22Rv1 (cell line): ENCODE results near the gene SFTPA2.
"Not testable (repeated sequence)": the region's sequence is repeated elsewhere in the genome, so short reads cannot be mapped to it uniquely, and the experiment has no call there.

ENCODE experiments used
- ZFX ChIP-seq: fragments of 450-650 bp; IDR thresholded peaks from 2 replicates; pipeline ENCODE4 v1.6.1; 2017; ENCODE audit warnings: antibody characterized with exemption, borderline replicate concordance
- TF ChIP-seq, protein P1 (sequence below): fragments of 450-650 bp; IDR thresholded peaks from 2 replicates; pipeline ENCODE4 v1.5.1; 2017; ENCODE audit warnings: mild to moderate bottlenecking

DNA sequence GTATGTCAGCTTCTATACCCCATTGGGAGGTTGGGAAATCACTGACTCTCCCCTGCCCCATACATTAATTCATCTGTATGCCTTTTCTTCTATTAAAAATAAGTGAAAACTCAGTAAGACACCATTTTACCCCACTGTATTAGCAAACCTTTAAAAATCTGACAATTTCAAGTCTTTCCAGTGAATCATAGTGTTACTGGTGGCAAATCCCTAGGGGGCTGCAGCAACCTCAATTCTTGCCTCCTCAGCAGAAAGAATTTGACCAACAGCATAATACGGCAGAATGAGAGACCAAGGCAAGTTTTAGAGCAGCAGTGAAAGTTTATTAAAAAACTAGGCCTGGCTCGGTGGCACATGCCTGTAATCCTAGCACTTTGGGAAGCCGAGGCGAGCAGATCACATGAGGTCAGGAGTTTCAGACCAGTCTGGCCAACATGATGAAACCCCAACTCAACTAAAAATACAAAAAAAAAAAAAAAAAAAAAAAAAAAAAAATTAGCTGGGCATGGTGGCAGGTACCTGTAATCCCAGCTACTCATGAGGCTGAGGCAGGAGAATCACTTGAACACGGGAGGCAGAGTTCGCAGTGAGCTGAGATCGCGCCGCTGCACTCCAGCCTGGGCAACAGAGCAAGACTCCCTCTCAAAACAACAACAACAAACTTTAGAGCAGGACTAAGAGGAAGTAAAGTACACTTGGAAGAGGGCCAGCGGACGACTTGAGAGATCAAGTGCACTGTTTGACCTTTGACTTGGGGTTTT, 26.9 kb downstream of the SFTPA2 start:
- TF ChIP-seq, protein P1, sequence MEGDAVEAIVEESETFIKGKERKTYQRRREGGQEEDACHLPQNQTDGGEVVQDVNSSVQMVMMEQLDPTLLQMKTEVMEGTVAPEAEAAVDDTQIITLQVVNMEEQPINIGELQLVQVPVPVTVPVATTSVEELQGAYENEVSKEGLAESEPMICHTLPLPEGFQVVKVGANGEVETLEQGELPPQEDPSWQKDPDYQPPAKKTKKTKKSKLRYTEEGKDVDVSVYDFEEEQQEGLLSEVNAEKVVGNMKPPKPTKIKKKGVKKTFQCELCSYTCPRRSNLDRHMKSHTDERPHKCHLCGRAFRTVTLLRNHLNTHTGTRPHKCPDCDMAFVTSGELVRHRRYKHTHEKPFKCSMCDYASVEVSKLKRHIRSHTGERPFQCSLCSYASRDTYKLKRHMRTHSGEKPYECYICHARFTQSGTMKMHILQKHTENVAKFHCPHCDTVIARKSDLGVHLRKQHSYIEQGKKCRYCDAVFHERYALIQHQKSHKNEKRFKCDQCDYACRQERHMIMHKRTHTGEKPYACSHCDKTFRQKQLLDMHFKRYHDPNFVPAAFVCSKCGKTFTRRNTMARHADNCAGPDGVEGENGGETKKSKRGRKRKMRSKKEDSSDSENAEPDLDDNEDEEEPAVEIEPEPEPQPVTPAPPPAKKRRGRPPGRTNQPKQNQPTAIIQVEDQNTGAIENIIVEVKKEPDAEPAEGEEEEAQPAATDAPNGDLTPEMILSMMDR: not testable (repeated sequence)
- TF ChIP-seq ZFX: not testable (repeated sequence)
